ENCODE data around the gene MYO9B.

DNA sequence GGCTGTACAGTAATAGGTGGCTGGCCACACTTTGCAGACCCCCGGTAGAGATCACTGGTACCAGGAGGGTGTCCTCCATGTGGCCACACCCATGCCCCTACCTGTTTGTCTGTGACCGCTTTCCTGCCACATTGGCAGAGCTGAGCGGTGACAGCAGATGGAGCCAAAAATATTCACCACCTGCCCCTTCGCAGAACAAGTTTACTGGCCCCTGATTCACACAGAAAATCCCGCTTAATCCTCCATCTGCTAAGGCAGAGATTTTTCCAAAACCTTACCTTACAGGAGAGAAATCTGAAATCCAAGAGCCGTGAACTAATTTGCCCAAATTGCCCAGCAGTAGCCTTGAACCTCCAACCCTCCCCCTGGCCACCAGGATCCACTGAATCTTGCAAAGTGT is 52.1 kb downstream of the MYO9B start:
- TF ChIP-seq EHMT2 (IDR thresholded peaks at IDR 0.05; ENCODE audit: low read depth) (no peak), MAFK (IDR thresholded peaks at IDR 0.05; ENCODE audit: partially characterized antibody) (no peak), RARB (CRISPR knock-in tag; IDR thresholded peaks at IDR 0.05) (no peak), MAZ (IDR thresholded peaks at IDR 0.05; ENCODE audit: borderline replicate concordance, low read depth, low read length) (no peak), POLR2AphosphoS2 (conservative IDR thresholded peaks at IDR 0.05; ENCODE audit: low read length) (no peak), EP300 (IDR thresholded peaks at IDR 0.05) (no peak), POLR2A (IDR thresholded peaks at IDR 0.05; ENCODE audit: low read length) (no peak), HOXA7 (CRISPR knock-in tag; IDR thresholded peaks at IDR 0.05) (no peak), NFE2L2 (conservative IDR thresholded peaks at IDR 0.05; ENCODE audit: low read length) (no peak), SREBF2 (IDR thresholded peaks at IDR 0.05) (no peak), CEBPB (IDR thresholded peaks at IDR 0.05) (no peak)
- TF ChIP-seq, protein P1, sequence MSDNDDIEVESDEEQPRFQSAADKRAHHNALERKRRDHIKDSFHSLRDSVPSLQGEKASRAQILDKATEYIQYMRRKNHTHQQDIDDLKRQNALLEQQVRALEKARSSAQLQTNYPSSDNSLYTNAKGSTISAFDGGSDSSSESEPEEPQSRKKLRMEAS (IDR thresholded peaks at IDR 0.05), result no peak
- TF ChIP-seq, protein P2, sequence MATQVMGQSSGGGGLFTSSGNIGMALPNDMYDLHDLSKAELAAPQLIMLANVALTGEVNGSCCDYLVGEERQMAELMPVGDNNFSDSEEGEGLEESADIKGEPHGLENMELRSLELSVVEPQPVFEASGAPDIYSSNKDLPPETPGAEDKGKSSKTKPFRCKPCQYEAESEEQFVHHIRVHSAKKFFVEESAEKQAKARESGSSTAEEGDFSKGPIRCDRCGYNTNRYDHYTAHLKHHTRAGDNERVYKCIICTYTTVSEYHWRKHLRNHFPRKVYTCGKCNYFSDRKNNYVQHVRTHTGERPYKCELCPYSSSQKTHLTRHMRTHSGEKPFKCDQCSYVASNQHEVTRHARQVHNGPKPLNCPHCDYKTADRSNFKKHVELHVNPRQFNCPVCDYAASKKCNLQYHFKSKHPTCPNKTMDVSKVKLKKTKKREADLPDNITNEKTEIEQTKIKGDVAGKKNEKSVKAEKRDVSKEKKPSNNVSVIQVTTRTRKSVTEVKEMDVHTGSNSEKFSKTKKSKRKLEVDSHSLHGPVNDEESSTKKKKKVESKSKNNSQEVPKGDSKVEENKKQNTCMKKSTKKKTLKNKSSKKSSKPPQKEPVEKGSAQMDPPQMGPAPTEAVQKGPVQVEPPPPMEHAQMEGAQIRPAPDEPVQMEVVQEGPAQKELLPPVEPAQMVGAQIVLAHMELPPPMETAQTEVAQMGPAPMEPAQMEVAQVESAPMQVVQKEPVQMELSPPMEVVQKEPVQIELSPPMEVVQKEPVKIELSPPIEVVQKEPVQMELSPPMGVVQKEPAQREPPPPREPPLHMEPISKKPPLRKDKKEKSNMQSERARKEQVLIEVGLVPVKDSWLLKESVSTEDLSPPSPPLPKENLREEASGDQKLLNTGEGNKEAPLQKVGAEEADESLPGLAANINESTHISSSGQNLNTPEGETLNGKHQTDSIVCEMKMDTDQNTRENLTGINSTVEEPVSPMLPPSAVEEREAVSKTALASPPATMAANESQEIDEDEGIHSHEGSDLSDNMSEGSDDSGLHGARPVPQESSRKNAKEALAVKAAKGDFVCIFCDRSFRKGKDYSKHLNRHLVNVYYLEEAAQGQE (IDR thresholded peaks at IDR 0.05), result no peak
- TF ChIP-seq, protein P3, sequence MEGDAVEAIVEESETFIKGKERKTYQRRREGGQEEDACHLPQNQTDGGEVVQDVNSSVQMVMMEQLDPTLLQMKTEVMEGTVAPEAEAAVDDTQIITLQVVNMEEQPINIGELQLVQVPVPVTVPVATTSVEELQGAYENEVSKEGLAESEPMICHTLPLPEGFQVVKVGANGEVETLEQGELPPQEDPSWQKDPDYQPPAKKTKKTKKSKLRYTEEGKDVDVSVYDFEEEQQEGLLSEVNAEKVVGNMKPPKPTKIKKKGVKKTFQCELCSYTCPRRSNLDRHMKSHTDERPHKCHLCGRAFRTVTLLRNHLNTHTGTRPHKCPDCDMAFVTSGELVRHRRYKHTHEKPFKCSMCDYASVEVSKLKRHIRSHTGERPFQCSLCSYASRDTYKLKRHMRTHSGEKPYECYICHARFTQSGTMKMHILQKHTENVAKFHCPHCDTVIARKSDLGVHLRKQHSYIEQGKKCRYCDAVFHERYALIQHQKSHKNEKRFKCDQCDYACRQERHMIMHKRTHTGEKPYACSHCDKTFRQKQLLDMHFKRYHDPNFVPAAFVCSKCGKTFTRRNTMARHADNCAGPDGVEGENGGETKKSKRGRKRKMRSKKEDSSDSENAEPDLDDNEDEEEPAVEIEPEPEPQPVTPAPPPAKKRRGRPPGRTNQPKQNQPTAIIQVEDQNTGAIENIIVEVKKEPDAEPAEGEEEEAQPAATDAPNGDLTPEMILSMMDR (IDR thresholded peaks at IDR 0.05), result no peak

Measured in A549 (cell line).